ENCODE results near the gene HDGFL2. TPM values are rescaled to one million over a fixed set of nuclear protein-coding genes. Genes with fewer than 3 reads are reported as not detected.
A peak's percentile ranks its signal among the peaks of the same experiment; 100 is the strongest.

HDGFL2 gene
- 10 to 100 TPM; 23.2 to 39.7 (median 29.4) TPM for total RNA-seq
- polyA plus RNA-seq: 100 to 1,000 TPM in 1 of 3 donors, 10 to 100 TPM in 2; 25.3 to 136 (median 26.0) TPM
- long read RNA-seq, donor 1, transcript HDGFL2-208 (16 exons, 2,281 nt): major isoform, 9 of 13 reads
- long read RNA-seq, donor 1, partial matches to known transcripts: 0 of 13 reads
- long read RNA-seq, donor 1, other reads (novel, unspliced or antisense): 0 of 13 reads
- long read RNA-seq, donor 2, transcript HDGFL2-208 (16 exons, 2,281 nt): major isoform, 5 of 10 reads
- long read RNA-seq, donor 2, partial matches to known transcripts: 5 of 10 reads
- long read RNA-seq, donor 2, other reads (novel, unspliced or antisense): 0 of 10 reads

GRCh38 chr19:4472174-4472974 is at the start of gene HDGFL2:
TSS of gene HDGFL2 (plus strand) at chr19:4472297. CDS start at chr19:4472351, 54 bp downstream.
- 0 to 2% (median 1%) methylated on average over 15 to 69 of the region's 71 CpGs for WGBS, 5 donors
- no peak for TF ChIP-seq CTCF (IDR thresholded peaks at IDR 0.05 in 8 of 11, conservative IDR thresholded peaks at IDR 0.05 in 3 of 11)
- no peak for TF ChIP-seq POLR2AphosphoS5 (IDR thresholded peaks at IDR 0.05)
- no peak for TF ChIP-seq POLR2A (IDR thresholded peaks at IDR 0.05)

GRCh38 chr19:4423416-4424126 is 48.5 kb upstream of the HDGFL2 start:
- H3K36me3 ChIP-seq: peaks cover 0 to 89% (median 11%) of the 10 kb centered on the region in 6 donors
- no peak for DNase-seq

More at GRCh38 chr19:4472174-4472974, at the start of gene HDGFL2:
- Histone ChIP-seq H3K4me1 (peaks cover 17 to 42% (median 33%) of the 10 kb centered on the region in 6 donors), H3K27ac (peak within 1 kb of the TSS; percentile 87 to 96 (median 94)), H3K4me3 (peak within 1 kb of the TSS; percentile 87 to 99 (median 94)), H3K36me3 (peaks cover 0 to 25% (median 19%) of the 10 kb centered on the region in 6 donors), H3K9me3 (no peaks in the 10 kb centered on the region), H3K27me3 (replicated peaks in 1 of 7) (no peaks in the 10 kb centered on the region)
- intact Hi-C loops (cut with DNase I; ENCODE audit: low total_unique reads): no loop called here
- DNase-seq: peak; percentile 98

GRCh38 chr19:4425537-4425936 is 46.6 kb upstream of the HDGFL2 start:
- DNase-seq: no peak
- Histone ChIP-seq H3K36me3 (peaks cover 0 to 89% (median 20%) of the 10 kb centered on the region in 6 donors), H3K27ac (no peak overlapping the region), H3K4me1 (peaks cover 0 to 9% (median 2%) of the 10 kb centered on the region in 6 donors), H3K9me3 (no peaks in the 10 kb centered on the region), H3K4me3 (no peak overlapping the region), H3K27me3 (replicated peaks in 1 of 7) (no peaks in the 10 kb centered on the region)
- no peak for TF ChIP-seq CTCF (IDR thresholded peaks at IDR 0.05 in 8 of 11, conservative IDR thresholded peaks at IDR 0.05 in 3 of 11)
- no peak for TF ChIP-seq POLR2AphosphoS5 (IDR thresholded peaks at IDR 0.05)
- no peak for TF ChIP-seq POLR2A (IDR thresholded peaks at IDR 0.05)
- intact Hi-C loops (cut with DNase I; ENCODE audit: low total_unique reads): no loop called here
- 93 to 97% (median 95%) methylated on average over 6 of the region's 6 CpGs for WGBS, 5 donors

More at GRCh38 chr19:4423416-4424126, 48.5 kb upstream of the HDGFL2 start:
- no peaks in the 10 kb centered on the region for H3K9me3 ChIP-seq
- H3K27me3 ChIP-seq (replicated peaks in 1 of 7): no peaks in the 10 kb centered on the region
- H3K4me1 ChIP-seq: no peaks in the 10 kb centered on the region
- H3K27ac ChIP-seq: no peak overlapping the region
- H3K4me3 ChIP-seq: no peak overlapping the region
- 78 to 92% (median 81%) methylated on average over 16 of the region's 16 CpGs for WGBS, 5 donors
- intact Hi-C loops (cut with DNase I; ENCODE audit: low total_unique reads): no loop called here
- TF ChIP-seq CTCF (IDR thresholded peaks at IDR 0.05 in 8 of 11, conservative IDR thresholded peaks at IDR 0.05 in 3 of 11) (no peak), POLR2AphosphoS5 (IDR thresholded peaks at IDR 0.05) (no peak), POLR2A (IDR thresholded peaks at IDR 0.05) (no peak)

All from spleen (tissue), 13 donors.